ENCODE results near the gene POU2F1. TPM values are rescaled to one million over a fixed set of nuclear protein-coding genes. Genes with fewer than 3 reads are reported as not detected.

POU2F1 gene
- total and polyA plus RNA-seq, 2 donors (not counting 1 experiment from before 2014, with no cell fraction given) = 5.2 to 48.8 TPM

GRCh38 chr1:167304165-167304564, 83.5 kb downstream of the POU2F1 start:
- H3K27me3 ChIP-seq (replicated peaks in 1 of 4; ENCODE audit: control extremely low read depth in 1 of 4, control insufficient read depth in 3 of 4, insufficient read depth in 4 of 4, low read length in 3 of 4) = no peaks in the 10 kb centered on the region
- H3K9ac ChIP-seq (ENCODE audit: low read length) = no peak overlapping the region
- DNase-seq = no peak
- H4K20me1 ChIP-seq (ENCODE audit: control insufficient read depth, insufficient read depth, low read length, poor library complexity, severe bottlenecking) = peaks cover 13% of the 10 kb centered on the region
- peaks cover 51% of the 10 kb centered on the region for H3K79me2 ChIP-seq (ENCODE audit: control insufficient read depth, insufficient read depth, low read length)
- WGBS (ENCODE audit: insufficient coverage) = no CpG with 5 or more reads among the region's 4 CpGs
- no peak for ATAC-seq (ENCODE audit: low read depth)
- Mint-ChIP-seq H3K9me3 (ENCODE audit: insufficient read depth) (peaks cover 3% of the 10 kb centered on the region), H3K27ac (no peak overlapping the region), H3K27me3 (no peaks in the 10 kb centered on the region), H3K4me3 (no peak overlapping the region), H3K4me1 (peaks cover 23% of the 10 kb centered on the region)
- no peak for TF ChIP-seq CTCF (IDR thresholded peaks at IDR 0.05)
- H3K4me2 ChIP-seq (replicated peaks; ENCODE audit: low read depth, low read length, poor library complexity, severe bottlenecking) = no peak overlapping the region
- no peaks in the 10 kb centered on the region for H3K9me3 ChIP-seq (ENCODE audit: control extremely low read depth in 1 of 3, control insufficient read depth in 2 of 3, insufficient read depth in 1 of 3, low read length in 2 of 3)
- POLR2A ChIA-PET = no interaction called here
- CTCF ChIA-PET = no interaction called here
- H3K4me3 ChIP-seq (ENCODE audit: control extremely low read depth in 1 of 5, extremely low read depth in 1 of 5, insufficient read depth in 1 of 5, low read depth in 2 of 5, low read length in 4 of 5) = no peak overlapping the region
- H3K4me1 ChIP-seq (ENCODE audit: control insufficient read depth in 2 of 2, insufficient read depth in 2 of 2, low read length in 2 of 2) = no peaks in the 10 kb centered on the region
- H3K36me3 ChIP-seq (replicated peaks in 1 of 2; ENCODE audit: control extremely low read depth in 1 of 2, control insufficient read depth in 1 of 2, extremely low read depth in 1 of 2, insufficient read depth in 2 of 2, low read length in 1 of 2) = no peaks in the 10 kb centered on the region
- H2AFZ ChIP-seq (ENCODE audit: insufficient read depth, low read depth, low read length, poor library complexity, severe bottlenecking) = no peak overlapping the region
- intact Hi-C loops (cut with micrococcal nuclease) = no loop called here
- H3K27ac ChIP-seq (ENCODE audit: low read length in 2 of 2) = no peak overlapping the region

- H3K4me3 ChIP-seq (ENCODE audit: control extremely low read depth in 1 of 5, extremely low read depth in 1 of 5, insufficient read depth in 1 of 5, low read depth in 2 of 5, low read length in 4 of 5) = no peak overlapping the region
- H3K4me2 ChIP-seq (replicated peaks; ENCODE audit: low read depth, low read length, poor library complexity, severe bottlenecking) = no peak overlapping the region
- ChIA-PET CTCF (no interaction called here), POLR2A (no interaction called here)
- no peak overlapping the region for H3K4me3 Mint-ChIP-seq
- DNase-seq (no peak), ATAC-seq (ENCODE audit: low read depth) (no peak)
- intact Hi-C loops (cut with micrococcal nuclease) = loop anchor here (5.0 kb wide), 1 partner anchor 37 kb away; no protein-coding TSS in a partner anchor
- H3K27me3 ChIP-seq (replicated peaks in 1 of 4; ENCODE audit: control extremely low read depth in 1 of 4, control insufficient read depth in 3 of 4, insufficient read depth in 4 of 4, low read length in 3 of 4) = no peaks in the 10 kb centered on the region
- H3K36me3 ChIP-seq (replicated peaks in 1 of 2; ENCODE audit: control extremely low read depth in 1 of 2, control insufficient read depth in 1 of 2, extremely low read depth in 1 of 2, insufficient read depth in 2 of 2, low read length in 1 of 2) = no peaks in the 10 kb centered on the region
- H3K9me3 ChIP-seq (ENCODE audit: control extremely low read depth in 1 of 3, control insufficient read depth in 2 of 3, insufficient read depth in 1 of 3, low read length in 2 of 3) = no peaks in the 10 kb centered on the region
- H3K79me2 ChIP-seq (ENCODE audit: control insufficient read depth, insufficient read depth, low read length) = peaks cover 44% of the 10 kb centered on the region
- H3K4me1 Mint-ChIP-seq = peaks cover 18% of the 10 kb centered on the region
- TF ChIP-seq CTCF (IDR thresholded peaks at IDR 0.05) = no peak
- no peak for TF ChIP-seq EZH2 (IDR thresholded peaks at IDR 0.05; ENCODE audit: borderline replicate concordance, insufficient read depth, low read depth, low read length, poor library complexity, severe bottlenecking)
- H2AFZ ChIP-seq (ENCODE audit: insufficient read depth, low read depth, low read length, poor library complexity, severe bottlenecking) = no peak overlapping the region
- H3K9me3 Mint-ChIP-seq (ENCODE audit: insufficient read depth) = no peaks in the 10 kb centered on the region
- H4K20me1 ChIP-seq (ENCODE audit: control insufficient read depth, insufficient read depth, low read length, poor library complexity, severe bottlenecking) = peaks cover 6% of the 10 kb centered on the region
- no peaks in the 10 kb centered on the region for H3K27me3 Mint-ChIP-seq
- no peak overlapping the region for H3K9ac ChIP-seq (ENCODE audit: low read length)
- H3K4me1 ChIP-seq (ENCODE audit: control insufficient read depth in 2 of 2, insufficient read depth in 2 of 2, low read length in 2 of 2) = no peaks in the 10 kb centered on the region
- no CpG with 5 or more reads among the region's 9 CpGs for WGBS (ENCODE audit: insufficient coverage)
- no peak overlapping the region for H3K27ac ChIP-seq (ENCODE audit: low read length in 2 of 2)
- H3K27ac Mint-ChIP-seq = no peak overlapping the region
These were observed 84.5 kb downstream of the POU2F1 start for GRCh38 chr1:167305059-167305705.
